ENCODE results near the gene YPEL4.

YPEL4 gene

GRCh38 chr11:57604296-57605027 lies 45.2 kb downstream of the YPEL4 start:
- whole genome bisulfite sequencing: 85% methylated on average over 8 of the region's 8 CpGs
- Histone ChIP-seq H3K4me1 (ENCODE audit: insufficient read depth, low read length) (peaks cover 3% of the 10 kb centered on the region; the same call in 1 of the 2 replicates), H3K4me3 (ENCODE audit: low read length) (no peak overlapping the region), H3K9ac (ENCODE audit: low read depth, low read length) (no peak overlapping the region), H3K27me3 (ENCODE audit: insufficient read depth, low read length) (no peaks in the 10 kb centered on the region), H3K27ac (ENCODE audit: low read depth, low read length) (no peak overlapping the region), H3K9me3 (ENCODE audit: insufficient read depth, low read depth, low read length) (no peaks in the 10 kb centered on the region), H3K36me3 (ENCODE audit: insufficient read depth, low read length) (peaks cover 39% of the 10 kb centered on the region)

GRCh38 chr11:57601297-57601696 lies 48.4 kb downstream of the YPEL4 start:
- Histone ChIP-seq H3K27ac (ENCODE audit: low read depth, low read length) (no peak overlapping the region), H3K4me3 (ENCODE audit: low read length) (no peak overlapping the region), H3K27me3 (ENCODE audit: insufficient read depth, low read length) (no peaks in the 10 kb centered on the region), H3K9me3 (ENCODE audit: insufficient read depth, low read depth, low read length) (no peaks in the 10 kb centered on the region), H3K9ac (ENCODE audit: low read depth, low read length) (no peak overlapping the region), H3K36me3 (ENCODE audit: insufficient read depth, low read length) (peaks cover 24% of the 10 kb centered on the region), H3K4me1 (ENCODE audit: insufficient read depth, low read length) (peaks cover 19% of the 10 kb centered on the region)
- WGBS: 87% methylated on average over 3 of the region's 3 CpGs

GRCh38 chr11:57599381-57599780 lies 50.3 kb downstream of the YPEL4 start:
- 63% methylated on average over 2 of the region's 2 CpGs for WGBS
- H3K4me1 ChIP-seq (ENCODE audit: insufficient read depth, low read length): peaks cover 19% of the 10 kb centered on the region
- H3K27me3 ChIP-seq (ENCODE audit: insufficient read depth, low read length): no peaks in the 10 kb centered on the region
- no peaks in the 10 kb centered on the region for H3K9me3 ChIP-seq (ENCODE audit: insufficient read depth, low read depth, low read length)
- no peak overlapping the region for H3K9ac ChIP-seq (ENCODE audit: low read depth, low read length)
- H3K36me3 ChIP-seq (ENCODE audit: insufficient read depth, low read length): peaks cover 14% of the 10 kb centered on the region
- H3K27ac ChIP-seq (ENCODE audit: low read depth, low read length): no peak overlapping the region
- peak overlapping the region; percentile 56 for H3K4me3 ChIP-seq (ENCODE audit: low read length)

GRCh38 chr11:57598831-57599155 lies 50.9 kb downstream of the YPEL4 start:
- Histone ChIP-seq H3K36me3 (ENCODE audit: insufficient read depth, low read length) (peaks cover 14% of the 10 kb centered on the region), H3K4me1 (ENCODE audit: insufficient read depth, low read length) (peaks cover 19% of the 10 kb centered on the region), H3K27me3 (ENCODE audit: insufficient read depth, low read length) (no peaks in the 10 kb centered on the region), H3K27ac (ENCODE audit: low read depth, low read length) (peak overlapping the region; percentile 90; the same call in 1 of the 2 replicates), H3K4me3 (ENCODE audit: low read length) (peak overlapping the region; percentile 56), H3K9me3 (ENCODE audit: insufficient read depth, low read depth, low read length) (no peaks in the 10 kb centered on the region), H3K9ac (ENCODE audit: low read depth, low read length) (peak overlapping the region; percentile 23; the same call in 1 of the 2 replicates)
- WGBS: 72% methylated on average over 5 of the region's 5 CpGs

- Histone ChIP-seq H3K36me3 (ENCODE audit: insufficient read depth, low read length) (peaks cover 14% of the 10 kb centered on the region), H3K27me3 (ENCODE audit: insufficient read depth, low read length) (no peaks in the 10 kb centered on the region), H3K9ac (ENCODE audit: low read depth, low read length) (peak overlapping the region; percentile 73), H3K27ac (ENCODE audit: low read depth, low read length) (peak overlapping the region; percentile 90), H3K4me3 (ENCODE audit: low read length) (peak overlapping the region; percentile 56), H3K9me3 (ENCODE audit: insufficient read depth, low read depth, low read length) (no peaks in the 10 kb centered on the region), H3K4me1 (ENCODE audit: insufficient read depth, low read length) (peaks cover 19% of the 10 kb centered on the region)
- WGBS: 4% methylated on average over 32 of the region's 33 CpGs
Measured at GRCh38 chr11:57597916-57598830, 51.5 kb downstream of the YPEL4 start.

- no peaks in the 10 kb centered on the region for H3K9me3 ChIP-seq (ENCODE audit: insufficient read depth, low read depth, low read length)
- peak within 1 kb of the TSS; percentile 73 for H3K9ac ChIP-seq (ENCODE audit: low read depth, low read length)
- H3K27me3 ChIP-seq (ENCODE audit: insufficient read depth, low read length): no peaks in the 10 kb centered on the region
- 3% methylated on average over 10 of the region's 10 CpGs for WGBS
- H3K27ac ChIP-seq (ENCODE audit: low read depth, low read length): peak within 1 kb of the TSS; percentile 90
- peak within 1 kb of the TSS; percentile 56 for H3K4me3 ChIP-seq (ENCODE audit: low read length)
- peaks cover 19% of the 10 kb centered on the region for H3K4me1 ChIP-seq (ENCODE audit: insufficient read depth, low read length)
- H3K36me3 ChIP-seq (ENCODE audit: insufficient read depth, low read length): peaks cover 14% of the 10 kb centered on the region
Measured at GRCh38 chr11:57597461-57597915, 52.2 kb downstream of the YPEL4 start, which contains the start of gene SERPING1. Gene SERPING1, plus strand, starts transcription at chr11:57597685. Its CDS starts 586 bp downstream, at chr11:57598271.

- no peak overlapping the region for H3K27ac ChIP-seq (ENCODE audit: low read depth, low read length)
- peaks cover 19% of the 10 kb centered on the region for H3K4me1 ChIP-seq (ENCODE audit: insufficient read depth, low read length)
- H3K9ac ChIP-seq (ENCODE audit: low read depth, low read length): no peak overlapping the region
- H3K4me3 ChIP-seq (ENCODE audit: low read length): no peak overlapping the region
- peaks cover 9% of the 10 kb centered on the region for H3K36me3 ChIP-seq (ENCODE audit: insufficient read depth, low read length)
- WGBS: 92% methylated on average over 4 of the region's 5 CpGs
- no peaks in the 10 kb centered on the region for H3K27me3 ChIP-seq (ENCODE audit: insufficient read depth, low read length)
- H3K9me3 ChIP-seq (ENCODE audit: insufficient read depth, low read depth, low read length): no peaks in the 10 kb centered on the region
Measured at GRCh38 chr11:57596266-57596885, 53.3 kb downstream of the YPEL4 start.

Measured in HUES64 (cell line).